ENCODE data around the gene OXLD1. TPM values are rescaled to one million over a fixed set of nuclear protein-coding genes. Genes with fewer than 3 reads are reported as not detected.

The OXLD1 gene
- total RNA-seq, 4 donors from 2014 or later, result 3.2 to 56.1 (median 20.3) TPM

- intact Hi-C loops (cut with DNase I; ENCODE audit: low total_unique reads), result no loop called here
- no peak overlapping the region for H3K4me3 ChIP-seq
- H3K27me3 ChIP-seq, result no peaks in the 10 kb centered on the region
- H3K4me1 ChIP-seq, result peaks cover 0 to 7% of the 10 kb centered on the region in 2 donors
- H3K9me3 ChIP-seq, result no peaks in the 10 kb centered on the region
- no peak for TF ChIP-seq POLR2A (IDR thresholded peaks at IDR 0.05)
- TF ChIP-seq CTCF (IDR thresholded peaks at IDR 0.05), result no peak
- no peak for DNase-seq
- no peaks in the 10 kb centered on the region for H3K36me3 ChIP-seq
- no peak overlapping the region for H3K27ac ChIP-seq
Measured at GRCh38 chr17:81667754-81668153, 1.3 kb upstream of the OXLD1 start.

DNA sequence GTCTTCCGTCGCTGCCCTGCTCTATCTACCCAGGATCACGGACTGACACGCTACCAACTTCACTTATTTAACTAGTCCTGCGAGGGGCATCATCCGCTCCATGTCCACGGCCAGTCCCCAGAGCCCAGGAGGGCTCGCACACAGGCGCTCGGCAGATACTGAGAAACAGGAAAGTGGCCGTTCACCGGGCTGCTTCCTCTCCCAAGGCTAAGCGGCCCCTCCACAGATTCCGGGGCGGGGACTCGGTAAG lies 388 bp downstream of the OXLD1 start:
- Histone ChIP-seq H3K27me3 (no peaks in the 10 kb centered on the region), H3K9me3 (no peaks in the 10 kb centered on the region), H3K4me1 (peaks cover 0 to 7% of the 10 kb centered on the region in 2 donors), H3K36me3 (no peaks in the 10 kb centered on the region), H3K4me3 (peak overlapping the region; percentile 76 to 96), H3K27ac (peak overlapping the region; percentile 59 to 92)
- DNase-seq, result no peak
- intact Hi-C loops (cut with DNase I; ENCODE audit: low total_unique reads), result no loop called here
- TF ChIP-seq CTCF (IDR thresholded peaks at IDR 0.05), result no peak
- no peak for TF ChIP-seq POLR2A (IDR thresholded peaks at IDR 0.05)

DNA sequence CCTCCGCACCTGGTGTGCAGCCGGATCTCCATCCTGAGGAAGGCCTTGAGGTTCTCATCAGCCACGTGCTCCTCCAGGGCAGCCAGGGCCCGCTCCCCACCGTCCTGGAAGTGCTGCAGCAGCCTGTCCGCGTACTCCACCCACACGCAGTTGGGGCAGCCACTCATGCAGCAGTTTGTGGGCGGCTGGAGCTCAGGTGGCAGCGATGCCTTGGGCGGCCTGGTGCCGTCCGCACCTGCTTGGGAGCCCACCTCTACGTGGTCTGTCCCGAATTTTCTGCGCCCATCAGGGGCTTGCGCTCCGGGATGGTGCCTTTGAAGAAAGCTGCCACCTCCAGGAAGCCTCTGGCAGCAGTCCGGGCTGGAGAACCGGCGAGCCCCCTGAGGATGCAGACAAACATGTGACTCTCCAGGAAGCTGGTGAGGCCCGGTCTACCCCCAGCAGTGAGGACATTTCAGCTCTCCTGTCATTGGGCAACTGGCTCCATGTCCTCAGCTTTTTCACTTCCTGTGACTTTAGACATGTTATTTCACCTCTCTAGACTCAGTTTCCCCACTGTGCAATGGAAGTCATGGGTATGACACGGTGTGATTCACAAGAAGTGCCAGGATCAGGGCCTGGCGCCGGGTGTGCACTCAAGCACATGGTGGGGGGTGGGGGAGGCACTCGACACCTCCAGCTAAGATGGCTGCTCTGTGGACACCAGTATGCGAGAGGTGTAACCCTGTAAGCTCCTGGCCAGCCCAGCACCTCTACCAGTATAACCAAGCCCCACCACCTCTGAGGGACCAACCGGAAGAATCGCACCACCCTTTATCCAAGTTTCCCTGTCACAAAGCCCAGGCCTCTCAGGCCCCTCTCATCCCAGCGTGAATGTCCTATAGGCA lies 957 bp downstream of the OXLD1 start:
- intact Hi-C loops (cut with DNase I; ENCODE audit: low total_unique reads), result no loop called here
- no peak for TF ChIP-seq POLR2A (IDR thresholded peaks at IDR 0.05)
- no peak for TF ChIP-seq CTCF (IDR thresholded peaks at IDR 0.05)
- H3K36me3 ChIP-seq, result no peaks in the 10 kb centered on the region
- peaks cover 0 to 7% of the 10 kb centered on the region in 2 donors for H3K4me1 ChIP-seq
- no peak for DNase-seq
- H3K27me3 ChIP-seq, result no peaks in the 10 kb centered on the region
- H3K9me3 ChIP-seq, result no peaks in the 10 kb centered on the region
- peak overlapping the region; percentile 76 to 96 for H3K4me3 ChIP-seq
- H3K27ac ChIP-seq, result peak overlapping the region; percentile 59 to 92

DNA sequence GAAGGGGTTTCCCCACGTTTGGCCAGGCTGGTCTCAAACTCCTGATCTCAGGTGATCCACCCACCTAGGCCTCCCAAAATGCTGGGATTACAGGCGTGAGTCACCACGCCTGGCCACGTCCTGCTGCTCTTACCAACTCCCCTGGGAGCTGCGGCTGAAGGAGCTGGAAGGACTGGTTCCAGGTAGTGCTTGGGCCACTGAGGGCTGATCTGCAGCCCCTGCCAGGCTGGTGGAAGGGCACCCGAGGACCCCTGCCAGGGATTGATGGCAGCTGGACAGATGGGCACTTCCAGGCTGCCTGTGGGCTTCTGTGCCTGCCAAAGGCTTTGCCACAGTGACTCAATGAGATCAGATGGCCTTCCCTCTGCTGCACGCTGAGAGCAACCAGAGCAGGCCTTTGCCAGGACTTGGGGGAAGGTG lies 2.3 kb downstream of the OXLD1 start:
- H3K4me1 ChIP-seq, result peaks cover 0 to 7% of the 10 kb centered on the region in 2 donors
- intact Hi-C loops (cut with DNase I; ENCODE audit: low total_unique reads), result no loop called here
- H3K36me3 ChIP-seq, result no peaks in the 10 kb centered on the region
- no peaks in the 10 kb centered on the region for H3K27me3 ChIP-seq
- H3K27ac ChIP-seq, result no peak overlapping the region
- no peaks in the 10 kb centered on the region for H3K9me3 ChIP-seq
- no peak overlapping the region for H3K4me3 ChIP-seq
- TF ChIP-seq CTCF (IDR thresholded peaks at IDR 0.05) (no peak), POLR2A (IDR thresholded peaks at IDR 0.05) (no peak)
- DNase-seq, result no peak

GRCh38 chr17:81662002-81662401 lies 4.4 kb downstream of the OXLD1 start:
- no peak for DNase-seq
- TF ChIP-seq CTCF (IDR thresholded peaks at IDR 0.05) (no peak), POLR2A (IDR thresholded peaks at IDR 0.05) (no peak)
- no peaks in the 10 kb centered on the region for H3K4me1 ChIP-seq
- no peaks in the 10 kb centered on the region for H3K36me3 ChIP-seq
- H3K27ac ChIP-seq, result no peak overlapping the region
- no peaks in the 10 kb centered on the region for H3K27me3 ChIP-seq
- no peak overlapping the region for H3K4me3 ChIP-seq
- intact Hi-C loops (cut with DNase I; ENCODE audit: low total_unique reads), result no loop called here
- H3K9me3 ChIP-seq, result no peaks in the 10 kb centered on the region

Data from uterus (tissue), 4 donors.